Globus pallidus (tissue), 1 donor: Measurements from ENCODE around the gene PCGF5.
"Not testable (repeated sequence)": the region's sequence is repeated elsewhere in the genome, so short reads cannot be mapped to it uniquely, and the experiment has no call there.

Source experiments
- DNase-seq: peaks from one replicate; pipeline ENCODE4 v3.0.0-alpha.2; 2015; ENCODE audit warnings: low spot score

The PCGF5 gene

GRCh38 chr10:91220194-91220953, at the start of gene PCGF5:
PCGF5 (plus strand) TSS chr10:91220663; CDS start chr10:91222872, 2,209 bp downstream.
- peak; percentile 91 for DNase-seq

- DNase-seq = no peak
These were observed 49.0 kb upstream of the PCGF5 start for GRCh38 chr10:91171485-91171884.

- DNase-seq = no peak
These were observed 48.1 kb upstream of the PCGF5 start for GRCh38 chr10:91172348-91172747.

- DNase-seq = no peak
These were observed 35.1 kb upstream of the PCGF5 start for GRCh38 chr10:91185239-91185875.

- no peak for DNase-seq
These were observed 33.3 kb upstream of the PCGF5 start for GRCh38 chr10:91187156-91187555.

- DNase-seq = not testable (repeated sequence)
These were observed 32.5 kb upstream of the PCGF5 start for GRCh38 chr10:91188010-91188409.

- DNase-seq = no peak
These were observed 31.6 kb upstream of the PCGF5 start for GRCh38 chr10:91188889-91189288.

GRCh38 chr10:91190388-91190870, 30.0 kb upstream of the PCGF5 start:
- DNase-seq = no peak

- peak; percentile 77 for DNase-seq
These were observed 29.4 kb upstream of the PCGF5 start for GRCh38 chr10:91190876-91191583.

GRCh38 chr10:91191584-91191919, 28.9 kb upstream of the PCGF5 start:
- DNase-seq = no peak

GRCh38 chr10:91194497-91195179, 25.8 kb upstream of the PCGF5 start:
- no peak for DNase-seq

- no peak for DNase-seq
These were observed 24.0 kb upstream of the PCGF5 start for GRCh38 chr10:91196268-91197048.

GRCh38 chr10:91197127-91197526, 23.3 kb upstream of the PCGF5 start:
- DNase-seq = peak; percentile 27

GRCh38 chr10:91198781-91199180, 21.7 kb upstream of the PCGF5 start:
- DNase-seq = no peak

GRCh38 chr10:91200314-91201212, 19.9 kb upstream of the PCGF5 start:
- no peak for DNase-seq

- DNase-seq = no peak
These were observed 19.1 kb upstream of the PCGF5 start for GRCh38 chr10:91201213-91201996.

GRCh38 chr10:91206427-91206826, 14.0 kb upstream of the PCGF5 start:
- no peak for DNase-seq

- no peak for DNase-seq
These were observed 13.5 kb upstream of the PCGF5 start for GRCh38 chr10:91206837-91207474.

- no peak for DNase-seq
These were observed 11.8 kb upstream of the PCGF5 start for GRCh38 chr10:91208642-91209041.
